Ovary (tissue), 9 donors: ENCODE data around the gene CIITA. TPM values are rescaled to one million over a fixed set of nuclear protein-coding genes. Genes with fewer than 3 reads are reported as not detected.

Experiments used
- DNase-seq, 5 donors: peaks; one replicate each; pipeline ENCODE4 v3.0.0-alpha.2; 2019 to 2020
- H3K27ac ChIP-seq, 2 donors: fragments of 200-600 bp; one replicate each; pipeline versions ENCODE4 v1.5.1 to v1.8.0; 2019 to 2022
- H3K27me3 ChIP-seq: fragments of 200-600 bp; one replicate; pipeline ENCODE4 v1.8.0; 2022
- H3K36me3 ChIP-seq: fragments of 200-600 bp; sonication (generic); one replicate; pipeline ENCODE4 v1.5.1; 2019
- H3K4me1 ChIP-seq: one replicate; pipeline ENCODE4 v1.8.1; 2013; ENCODE audit warnings: mild to moderate bottlenecking, moderate library complexity; ENCODE audit not compliant: insufficient read depth
- H3K4me3 ChIP-seq: fragments of 200-600 bp; sonication (generic); one replicate; pipeline ENCODE4 v1.5.1; 2017
- H3K9me3 ChIP-seq, 2 donors: fragments of 200-600 bp in 1 of 2; sonication (generic) in 1 of 2; one replicate each; pipeline versions ENCODE4 v1.5.1 to v1.8.1; 2013 to 2019; ENCODE audit warnings: mild to moderate bottlenecking in 1 of 2, moderate library complexity in 1 of 2
- EP300 ChIP-seq: sonication (generic); formaldehyde crosslinking; IDR thresholded peaks from one replicate; pipeline ENCODE4 v1.6.1; 2017; ENCODE audit warnings: antibody characterized with exemption
- POLR2A ChIP-seq: fragments of 450-650 bp; IDR thresholded peaks from one replicate; pipeline ENCODE4 v1.6.1; 2017; ENCODE audit warnings: antibody characterized with exemption, mild to moderate bottlenecking, moderate library complexity
- WGBS, 3 donors: extraction: QIAGEN DNeasy Blood & Tissue Kit in 1 of 3; methylation state at CpG; one replicate each; pipeline versions ENCODE4 v1.1.5 to v1.1.7; 2013 to 2017; 5-methylcytosine and 5-hydroxymethylcytosine counted together
- intact Hi-C, 4 donors: fragments of 100-400 bp; cut with DNase I; formaldehyde crosslinking; loops; one replicate each; pipeline versions ENCODE4 v1.11.0 to v1.15.1; 2022 to 2023
- polyA plus RNA-seq, 2 donors: library from polyadenylated mRNA; stranded (reverse); fragments of 200-250 nt in 1 of 2; fragments of 350-450 nt in 1 of 2; fragmentation: Illumina TruSeq in 1 of 2; extraction: RNeasy Lipid Tissue Mini Kit (QIAGEN cat#74804) in 1 of 2; gene quantifications; one replicate each; pipeline ENCODE4 v1.2.3, GENCODE V29; 2013 to 2014
- total RNA-seq, 7 donors: library from RNA; depleted of rRNA in 2 of 7; stranded (reverse); fragments of >200 nt in 2 of 7; fragmentation: NEBNext Ultra II Directional in 3 of 7; extraction: Animal tissue kit (Norgen Biotek cat#: 25700) in 3 of 7; gene quantifications; one replicate each; pipeline versions ENCODE4 v1.1.0 to v1.2.4, GENCODE V29; 2016 to 2023
- TF ChIP-seq, protein P1 (sequence below), 3 donors: fragments of 450-650 bp in 2 of 3; fragments of 200-600 bp in 1 of 3; IDR thresholded peaks; one replicate each; pipeline versions ENCODE4 v1.5.1 to v1.8.0; 2016 to 2022; ENCODE audit warnings: antibody characterized with exemption in 3 of 3, mild to moderate bottlenecking in 1 of 3
- donor health status: DM: no; HTN: no; CAD: no; lungs with moderate emphysema.
- donor health status: DM: no; HTN: no; CAD: no.
- donor health status: Bipolar disorder and iron deficiency.
- donor health status: DM: yes; HTN: yes; CAD: no.
- donor health status: DM: no; HTN: no; CAD: no.
- donor health status: DM: yes; HTN: yes; CAD: no.

CIITA gene
- total and polyA plus RNA-seq, 9 donors, result 2.9 to 19.9 (median 7.2) TPM

DNA sequence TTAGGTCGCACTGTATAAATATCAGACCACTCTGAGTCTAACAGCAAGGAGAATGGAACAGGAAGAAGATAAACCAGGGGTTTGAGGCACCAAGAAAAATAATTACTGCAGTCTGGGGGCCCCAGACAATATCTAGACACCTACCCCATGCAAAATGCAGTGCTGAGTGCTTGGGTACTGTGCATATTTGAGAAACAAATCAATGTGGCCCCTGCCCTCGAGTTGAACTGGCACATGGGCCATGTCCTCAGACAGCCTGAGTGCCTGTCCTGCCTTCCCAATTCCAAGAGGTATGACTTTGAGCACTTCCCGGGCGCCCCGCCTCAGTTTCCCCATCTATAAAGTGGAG is 6.2 kb upstream of the CIITA start:
- TF ChIP-seq EP300 (no peak), POLR2A (no peak)
- TF ChIP-seq, protein P1, sequence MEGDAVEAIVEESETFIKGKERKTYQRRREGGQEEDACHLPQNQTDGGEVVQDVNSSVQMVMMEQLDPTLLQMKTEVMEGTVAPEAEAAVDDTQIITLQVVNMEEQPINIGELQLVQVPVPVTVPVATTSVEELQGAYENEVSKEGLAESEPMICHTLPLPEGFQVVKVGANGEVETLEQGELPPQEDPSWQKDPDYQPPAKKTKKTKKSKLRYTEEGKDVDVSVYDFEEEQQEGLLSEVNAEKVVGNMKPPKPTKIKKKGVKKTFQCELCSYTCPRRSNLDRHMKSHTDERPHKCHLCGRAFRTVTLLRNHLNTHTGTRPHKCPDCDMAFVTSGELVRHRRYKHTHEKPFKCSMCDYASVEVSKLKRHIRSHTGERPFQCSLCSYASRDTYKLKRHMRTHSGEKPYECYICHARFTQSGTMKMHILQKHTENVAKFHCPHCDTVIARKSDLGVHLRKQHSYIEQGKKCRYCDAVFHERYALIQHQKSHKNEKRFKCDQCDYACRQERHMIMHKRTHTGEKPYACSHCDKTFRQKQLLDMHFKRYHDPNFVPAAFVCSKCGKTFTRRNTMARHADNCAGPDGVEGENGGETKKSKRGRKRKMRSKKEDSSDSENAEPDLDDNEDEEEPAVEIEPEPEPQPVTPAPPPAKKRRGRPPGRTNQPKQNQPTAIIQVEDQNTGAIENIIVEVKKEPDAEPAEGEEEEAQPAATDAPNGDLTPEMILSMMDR (IDR thresholded peaks at IDR 0.05), result no peak
- intact Hi-C loops, result no loop called here
- H3K27me3 ChIP-seq, result no peaks in the 10 kb centered on the region
- no peak overlapping the region for H3K4me3 ChIP-seq
- no peak overlapping the region for H3K27ac ChIP-seq
- H3K4me1 ChIP-seq, result peaks cover 2% of the 10 kb centered on the region
- 78 to 88% (median 86%) methylated on average over 5 of the region's 5 CpGs for WGBS, 3 donors
- no peak for DNase-seq
- H3K9me3 ChIP-seq, result no peaks in the 10 kb centered on the region
- no peaks in the 10 kb centered on the region for H3K36me3 ChIP-seq

DNA sequence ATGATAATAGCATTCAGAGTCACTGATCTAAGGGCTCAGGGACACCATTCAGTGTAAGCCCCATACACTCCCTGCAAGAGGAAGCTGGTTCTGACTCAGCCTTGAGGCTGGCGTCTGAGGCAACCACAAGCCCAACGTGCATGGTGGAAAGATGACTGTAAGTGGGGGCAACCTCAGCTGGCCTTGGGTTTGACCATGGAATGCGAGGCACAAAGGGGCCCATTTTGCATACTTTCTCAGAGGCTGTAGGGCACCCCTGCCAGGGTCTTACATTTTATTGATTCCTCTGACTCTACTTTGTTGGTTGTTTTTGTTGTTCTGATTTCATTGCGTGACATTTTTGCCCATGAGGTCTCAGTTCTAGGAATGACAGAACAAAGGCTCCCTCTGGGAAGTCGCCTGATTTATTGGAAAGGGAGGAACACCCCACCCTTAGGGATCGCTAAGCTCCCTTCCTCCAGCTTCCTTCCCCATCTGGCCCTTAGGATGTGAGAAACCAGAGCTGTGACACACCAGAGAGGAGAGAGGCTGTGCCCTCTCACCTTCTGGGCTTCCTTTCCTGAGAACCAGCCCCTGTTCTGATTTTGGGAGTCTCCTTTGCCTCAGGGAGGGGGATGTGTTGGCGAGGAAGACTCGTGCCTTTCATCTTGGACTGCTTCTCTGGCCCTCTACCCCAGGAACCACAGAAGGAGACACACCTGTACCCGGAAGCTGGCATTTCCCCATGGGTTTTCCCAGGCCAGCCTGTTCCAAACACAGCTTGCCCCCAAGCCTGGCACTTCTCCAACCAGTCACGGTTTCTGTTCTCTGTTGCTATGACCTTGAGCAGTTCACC is 5.6 kb upstream of the CIITA start:
- H3K9me3 ChIP-seq, result no peaks in the 10 kb centered on the region
- DNase-seq, result no peak
- no peak overlapping the region for H3K27ac ChIP-seq
- 29 to 34% (median 29%) methylated on average over 10 of the region's 10 CpGs for WGBS, 3 donors
- H3K27me3 ChIP-seq, result no peaks in the 10 kb centered on the region
- peaks cover 2% of the 10 kb centered on the region for H3K4me1 ChIP-seq
- TF ChIP-seq EP300 (no peak), POLR2A (no peak)
- TF ChIP-seq, protein P1 (IDR thresholded peaks at IDR 0.05), result no peak
- no peaks in the 10 kb centered on the region for H3K36me3 ChIP-seq
- H3K4me3 ChIP-seq, result no peak overlapping the region
- intact Hi-C loops, result no loop called here

DNA sequence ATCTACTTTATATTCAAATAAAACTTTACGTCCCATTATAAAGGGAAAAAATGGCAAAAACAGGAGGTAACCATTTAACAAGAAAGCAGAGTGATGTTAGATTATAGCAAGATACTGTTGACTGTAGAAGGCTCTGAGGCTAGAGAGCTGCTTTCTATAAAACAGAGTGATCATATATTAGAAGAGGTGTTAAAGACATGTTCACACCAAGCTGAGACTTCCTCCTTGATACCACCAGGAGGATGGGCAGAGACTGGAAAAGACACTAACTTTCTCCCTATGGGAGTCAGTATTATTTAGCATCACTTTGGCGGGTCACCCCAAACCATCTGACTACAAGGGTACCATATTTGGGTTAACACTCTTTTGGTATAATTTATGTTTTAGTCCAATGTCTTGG is 687 bp upstream of the CIITA start:
- Histone ChIP-seq H3K27me3 (no peaks in the 10 kb centered on the region), H3K27ac (no peak overlapping the region), H3K4me3 (no peak overlapping the region), H3K4me1 (no peaks in the 10 kb centered on the region), H3K36me3 (no peaks in the 10 kb centered on the region), H3K9me3 (no peaks in the 10 kb centered on the region)
- DNase-seq, result no peak
- TF ChIP-seq POLR2A (no peak), EP300 (no peak)
- TF ChIP-seq, protein P1 (IDR thresholded peaks at IDR 0.05), result no peak
- intact Hi-C loops, result no loop called here
- WGBS, 3 donors, result 79 to 84% (median 81%) methylated on average over 2 of the region's 2 CpGs

DNA sequence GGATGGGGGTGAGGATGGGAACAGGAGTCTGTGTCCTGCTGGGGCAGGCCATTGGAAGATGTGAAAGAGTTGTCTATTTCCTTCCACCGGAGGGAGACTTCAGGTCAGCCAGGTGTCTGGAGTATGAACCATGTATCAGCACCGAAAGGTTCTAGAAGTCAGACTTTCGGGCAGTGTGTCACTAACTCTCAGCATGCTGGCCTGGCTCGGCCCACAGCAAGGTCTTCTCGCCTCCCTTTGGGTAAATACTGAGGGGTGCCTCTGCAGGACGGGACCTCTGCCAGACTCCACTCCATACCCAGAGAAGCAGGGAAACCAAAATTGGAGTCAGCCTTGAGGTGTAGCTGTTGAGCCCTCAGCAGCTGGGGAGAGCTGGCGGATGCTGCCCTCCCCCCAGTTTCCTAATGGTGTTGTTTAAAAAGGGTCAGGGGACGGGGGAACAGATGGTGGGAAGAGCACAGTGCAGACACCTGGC is 507 bp downstream of the CIITA start:
- Histone ChIP-seq H3K27me3 (no peaks in the 10 kb centered on the region), H3K9me3 (no peaks in the 10 kb centered on the region), H3K36me3 (no peaks in the 10 kb centered on the region), H3K4me3 (no peak overlapping the region), H3K4me1 (no peaks in the 10 kb centered on the region), H3K27ac (no peak overlapping the region)
- intact Hi-C loops, result no loop called here
- no peak for DNase-seq
- no peak for TF ChIP-seq EP300
- TF ChIP-seq POLR2A, result no peak
- TF ChIP-seq, protein P1 (IDR thresholded peaks at IDR 0.05), result no peak
- 67 to 71% (median 67%) methylated on average over 8 of the region's 8 CpGs for WGBS, 3 donors
